ENCODE data around the gene PROSER2.

Gene PROSER2

DNA sequence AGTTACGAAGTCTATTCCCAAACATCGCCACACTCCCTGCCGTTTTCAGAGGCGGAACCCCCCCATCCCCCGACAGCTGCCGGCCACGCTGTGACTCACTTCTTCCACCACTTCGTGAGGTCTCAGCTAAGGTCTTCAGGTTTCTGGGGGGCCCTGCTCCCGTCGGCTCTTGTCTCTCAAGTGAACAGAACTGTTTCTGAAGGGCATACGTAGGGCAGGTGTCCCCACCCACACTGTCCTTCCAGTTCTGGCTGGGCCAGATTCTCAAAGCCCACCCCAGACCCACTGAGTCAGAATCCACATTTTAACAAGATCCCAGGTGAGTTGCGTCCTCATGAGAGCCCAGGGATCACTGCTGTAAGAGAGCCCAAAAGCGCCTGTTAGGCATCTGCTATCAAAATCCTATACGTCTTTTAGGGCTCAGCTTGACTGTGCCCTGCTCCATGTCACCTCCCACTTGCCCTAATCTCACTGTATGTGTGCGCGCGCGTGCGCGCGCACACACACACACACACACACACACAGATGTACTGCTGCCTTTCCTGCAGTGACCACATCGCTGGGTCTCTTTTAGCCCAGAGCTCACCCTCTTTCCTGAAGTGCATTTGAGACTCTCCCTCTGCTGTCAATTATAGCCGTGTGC is 78.8 kb downstream of the PROSER2 start:
- in situ Hi-C loops (cut with MboI; ENCODE audit: low sequenced_read_pairs) = no loop called here

DNA sequence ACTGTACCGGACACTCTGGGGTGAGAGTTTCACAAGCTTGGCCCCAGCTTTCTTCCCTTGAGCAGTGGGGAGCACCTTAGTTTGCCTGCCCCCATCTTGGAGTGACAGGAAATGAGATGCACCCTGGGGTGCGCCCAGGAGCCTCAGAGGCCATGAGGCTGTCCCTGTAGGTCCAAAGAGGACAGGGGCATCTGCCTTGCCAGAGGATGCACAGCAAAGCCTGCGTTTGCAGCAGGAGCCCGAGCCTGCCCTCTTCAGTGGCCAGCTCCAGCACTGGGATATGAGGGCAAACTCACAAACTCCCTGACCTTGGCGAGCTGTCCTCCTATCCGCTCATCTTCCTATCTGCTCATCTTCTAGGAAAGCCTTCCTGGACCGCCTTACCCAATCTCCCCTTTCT is 79.5 kb downstream of the PROSER2 start:
- in situ Hi-C loops (cut with MboI; ENCODE audit: low sequenced_read_pairs) = no loop called here

DNA sequence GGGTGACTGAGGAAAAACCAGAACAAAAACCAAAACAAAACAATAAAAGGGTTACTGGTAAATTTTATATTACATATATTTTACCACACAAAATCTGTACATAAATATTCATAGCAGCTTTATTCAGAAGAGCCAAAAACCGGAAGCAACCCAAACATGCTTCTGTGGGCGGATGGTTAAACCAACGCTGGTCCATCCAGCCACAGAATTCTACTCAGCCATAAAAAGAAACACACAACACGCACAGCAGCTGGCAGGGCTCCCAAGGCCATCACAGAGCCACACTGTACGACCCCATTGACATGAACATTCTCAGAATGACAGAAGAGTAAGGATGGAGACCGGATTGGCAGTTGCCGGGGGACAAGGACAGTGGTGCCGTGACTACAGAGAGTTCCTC is 83.6 kb downstream of the PROSER2 start:
- in situ Hi-C loops (cut with MboI; ENCODE audit: low sequenced_read_pairs) = no loop called here

DNA sequence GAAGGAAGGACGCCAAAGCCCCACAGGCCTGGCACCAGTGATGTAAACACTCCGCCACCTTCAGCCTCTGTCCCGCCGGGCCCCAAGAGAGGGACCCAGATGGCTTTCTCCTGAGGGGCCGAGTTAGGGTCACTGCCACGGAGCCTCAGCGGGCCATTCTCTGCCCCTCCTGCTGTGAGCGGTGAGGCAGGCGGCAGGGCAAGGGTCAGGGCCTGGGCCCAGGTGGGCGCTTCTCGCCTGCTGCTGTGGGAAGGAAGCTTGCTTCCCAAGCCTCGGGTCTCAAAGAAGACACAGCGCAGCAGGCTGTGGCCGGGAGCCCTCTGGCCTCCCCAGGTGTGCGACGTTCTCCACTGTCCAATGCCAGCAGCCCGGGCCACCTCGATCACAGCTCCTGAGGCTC is 84.8 kb downstream of the PROSER2 start:
- in situ Hi-C loops (cut with MboI; ENCODE audit: low sequenced_read_pairs) = no loop called here

DNA sequence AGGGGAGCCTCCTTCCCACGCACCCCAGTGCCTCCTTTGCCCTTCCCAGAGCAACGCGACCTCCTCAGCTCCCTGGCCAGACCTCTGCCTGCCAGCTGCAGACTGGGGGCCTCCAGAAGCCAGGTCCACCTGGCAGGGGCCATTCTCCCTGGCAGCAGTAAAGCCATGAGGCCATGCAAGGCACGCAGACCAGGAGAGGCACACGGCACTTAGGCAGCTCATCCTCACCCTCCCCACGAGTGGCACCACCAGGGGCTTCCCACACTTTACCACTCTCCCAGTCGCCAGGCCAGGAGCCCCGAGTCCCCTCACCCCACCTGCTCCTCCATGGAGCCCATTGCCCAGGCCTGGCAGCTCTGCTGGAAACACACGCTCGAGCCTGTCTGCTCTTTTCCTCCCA is 85.4 kb downstream of the PROSER2 start:
- in situ Hi-C loops (cut with MboI; ENCODE audit: low sequenced_read_pairs) = no loop called here

DNA sequence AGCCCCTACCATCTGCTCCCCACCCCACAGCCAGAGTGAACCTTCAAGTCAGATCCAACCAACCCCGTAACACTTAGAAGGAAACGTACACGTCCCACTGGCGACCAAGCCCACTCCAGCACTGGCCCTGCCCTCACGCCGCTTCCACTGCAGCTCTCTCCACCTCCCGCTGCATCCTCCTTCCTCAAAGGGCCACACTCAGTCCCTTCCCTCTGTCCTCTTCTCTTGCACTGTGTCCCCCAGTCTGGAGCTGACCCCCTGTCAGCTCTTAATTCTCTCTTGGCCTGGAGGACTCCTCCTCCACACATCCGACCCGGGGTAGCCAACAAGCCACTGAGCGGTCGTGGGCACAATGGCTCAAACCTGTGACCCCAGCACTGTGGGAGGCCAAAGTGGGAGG is 85.8 kb downstream of the PROSER2 start:
- in situ Hi-C loops (cut with MboI; ENCODE audit: low sequenced_read_pairs) = no loop called here

DNA sequence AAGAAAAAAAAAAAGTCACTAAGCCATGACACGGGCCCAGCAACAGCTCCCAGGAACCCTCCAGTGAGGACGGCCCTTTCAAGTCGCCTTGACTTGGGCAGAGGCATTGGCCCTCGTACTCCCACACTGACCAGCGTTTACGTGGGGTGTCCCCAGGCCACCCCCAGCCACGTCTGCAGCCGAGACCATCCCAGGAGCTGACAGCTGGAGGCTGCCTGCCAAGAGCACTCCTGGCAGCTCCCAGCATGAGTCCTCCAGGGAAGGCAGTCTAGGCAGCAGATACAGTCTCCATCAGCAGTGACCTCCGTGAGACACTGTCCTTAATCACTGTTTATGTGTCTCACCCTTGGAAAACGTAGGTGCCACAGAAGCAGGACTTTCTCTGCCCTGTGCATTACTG is 86.5 kb downstream of the PROSER2 start:
- in situ Hi-C loops (cut with MboI; ENCODE audit: low sequenced_read_pairs) = no loop called here

DNA sequence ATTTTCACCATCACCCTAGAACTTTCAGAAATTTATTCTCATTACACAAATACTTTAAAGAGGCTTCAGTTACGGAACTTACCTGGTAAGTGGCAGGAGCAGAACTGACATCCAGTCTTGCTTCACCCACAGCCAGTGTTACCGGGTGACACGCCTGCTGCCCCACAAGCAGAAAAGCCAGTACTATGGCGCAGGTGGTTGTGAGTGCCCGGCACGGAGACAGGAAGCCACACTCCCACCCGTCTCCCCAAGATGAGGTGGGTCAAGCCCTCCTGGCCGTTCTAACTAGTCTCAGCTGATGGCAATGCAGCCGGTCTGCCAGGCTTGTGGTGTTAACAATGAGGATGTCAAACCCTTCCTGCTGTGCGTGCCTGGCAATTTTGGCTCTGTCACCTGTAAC is 86.9 kb downstream of the PROSER2 start:
- in situ Hi-C loops (cut with MboI; ENCODE audit: low sequenced_read_pairs) = no loop called here

DNA sequence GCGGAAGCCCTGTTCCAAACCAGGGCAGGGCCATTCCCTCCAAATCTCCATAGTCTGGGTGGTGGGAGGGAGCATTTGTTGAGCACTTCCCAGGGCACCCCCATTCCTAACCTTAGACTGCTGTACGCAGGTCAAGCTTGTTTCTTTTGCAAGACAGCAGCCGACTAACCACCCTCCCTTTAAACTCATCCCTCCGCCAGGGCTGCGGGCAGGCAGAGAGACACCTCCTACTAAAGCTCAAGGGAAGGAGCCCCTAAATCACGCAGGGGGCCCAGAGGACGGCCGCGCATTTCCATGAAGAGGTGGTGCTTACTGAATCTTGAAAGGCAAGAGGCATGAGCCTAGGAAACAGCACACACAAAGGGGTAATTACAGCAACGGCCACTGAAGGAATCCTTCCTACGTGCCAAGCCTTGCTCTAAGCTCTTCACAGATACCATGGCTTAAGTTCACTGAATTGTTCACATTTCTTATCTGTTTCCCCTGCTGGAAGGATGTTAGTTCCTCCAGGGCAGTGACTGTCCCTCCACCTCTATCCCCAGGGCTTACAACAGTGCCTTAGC is 90.0 kb downstream of the PROSER2 start:
- in situ Hi-C loops (cut with MboI; ENCODE audit: low sequenced_read_pairs) = no loop called here

DNA sequence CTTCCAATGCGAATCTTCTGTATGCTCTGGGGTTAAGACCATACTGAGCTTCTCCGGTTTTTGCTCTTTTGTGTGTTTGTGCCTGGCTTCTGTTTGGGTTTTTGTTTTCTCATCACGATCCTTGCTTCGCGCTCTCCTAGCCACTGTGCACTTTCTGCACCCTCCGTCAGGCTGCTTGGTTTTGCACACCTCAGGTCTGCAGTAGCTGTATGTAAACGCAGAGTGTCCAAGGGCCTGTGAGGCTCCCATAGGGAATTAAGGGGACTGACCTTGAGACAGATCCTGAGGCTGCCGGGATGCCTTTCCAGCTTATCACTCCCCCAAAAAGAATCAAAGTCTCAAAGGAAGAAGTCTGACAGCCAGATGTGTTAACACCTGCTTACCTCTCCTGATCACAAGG is 95.2 kb downstream of the PROSER2 start:
- in situ Hi-C loops (cut with MboI; ENCODE audit: low sequenced_read_pairs) = no loop called here

DNA sequence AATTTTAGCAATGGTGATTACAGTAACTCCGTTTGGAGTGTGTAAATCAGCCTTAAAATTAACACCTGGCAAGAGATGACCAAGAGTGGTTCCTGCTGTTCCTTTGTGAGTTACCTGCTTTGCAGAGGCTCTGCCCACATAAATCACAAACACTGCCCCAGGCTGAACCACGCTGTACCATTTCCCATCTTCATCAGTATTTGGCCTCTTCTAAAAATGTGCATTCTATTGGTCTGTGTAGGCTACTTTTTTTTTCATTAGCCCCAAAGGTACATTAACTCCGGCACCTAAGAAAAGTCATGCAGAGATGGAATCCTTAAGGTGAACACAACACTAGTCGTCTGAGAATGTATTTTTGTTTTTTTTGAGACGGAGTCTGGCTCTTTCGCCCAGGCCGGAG is 96.1 kb downstream of the PROSER2 start:
- in situ Hi-C loops (cut with MboI; ENCODE audit: low sequenced_read_pairs) = no loop called here

All from hTERT RPE-1 (cell line).